Measurements from ENCODE around the gene TFAP2D.

DNA sequence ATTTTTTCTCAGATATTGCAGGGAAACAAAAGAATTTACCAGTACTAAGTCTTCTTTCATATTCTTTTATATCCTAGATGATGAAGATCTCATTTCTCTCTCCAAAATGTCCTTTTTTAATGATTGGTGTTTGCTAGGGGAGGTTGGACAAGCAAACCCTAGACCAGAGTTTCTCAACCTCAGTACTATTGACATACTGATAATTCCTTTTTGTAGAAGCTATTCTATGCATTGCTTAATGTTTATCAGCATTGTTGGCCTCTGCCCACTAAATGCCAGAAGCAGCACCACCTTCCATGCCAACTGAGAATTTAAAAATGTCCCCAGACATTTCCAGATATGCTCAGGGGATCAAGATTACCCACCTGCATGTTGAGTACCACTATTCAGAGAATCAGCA lies 91.0 kb downstream of the TFAP2D start:
- TF ChIP-seq, protein P1, sequence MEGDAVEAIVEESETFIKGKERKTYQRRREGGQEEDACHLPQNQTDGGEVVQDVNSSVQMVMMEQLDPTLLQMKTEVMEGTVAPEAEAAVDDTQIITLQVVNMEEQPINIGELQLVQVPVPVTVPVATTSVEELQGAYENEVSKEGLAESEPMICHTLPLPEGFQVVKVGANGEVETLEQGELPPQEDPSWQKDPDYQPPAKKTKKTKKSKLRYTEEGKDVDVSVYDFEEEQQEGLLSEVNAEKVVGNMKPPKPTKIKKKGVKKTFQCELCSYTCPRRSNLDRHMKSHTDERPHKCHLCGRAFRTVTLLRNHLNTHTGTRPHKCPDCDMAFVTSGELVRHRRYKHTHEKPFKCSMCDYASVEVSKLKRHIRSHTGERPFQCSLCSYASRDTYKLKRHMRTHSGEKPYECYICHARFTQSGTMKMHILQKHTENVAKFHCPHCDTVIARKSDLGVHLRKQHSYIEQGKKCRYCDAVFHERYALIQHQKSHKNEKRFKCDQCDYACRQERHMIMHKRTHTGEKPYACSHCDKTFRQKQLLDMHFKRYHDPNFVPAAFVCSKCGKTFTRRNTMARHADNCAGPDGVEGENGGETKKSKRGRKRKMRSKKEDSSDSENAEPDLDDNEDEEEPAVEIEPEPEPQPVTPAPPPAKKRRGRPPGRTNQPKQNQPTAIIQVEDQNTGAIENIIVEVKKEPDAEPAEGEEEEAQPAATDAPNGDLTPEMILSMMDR (IDR thresholded peaks at IDR 0.05): no peak
- TF ChIP-seq EZH2 (IDR thresholded peaks at IDR 0.05): no peak
- TF ChIP-seq EZH2phosphoT487 (IDR thresholded peaks at IDR 0.05): no peak

Measured in neural progenitor cell (in vitro differentiated cells).